Measurements from ENCODE around the gene MBD6. TPM values are rescaled to one million over a fixed set of nuclear protein-coding genes. Genes with fewer than 3 reads are reported as not detected.

MBD6 gene
- total RNA-seq, 5 donors from 2014 or later (not counting 1 experiment from before 2014, with no cell fraction given): 109 to 122 (median 114) TPM

DNA sequence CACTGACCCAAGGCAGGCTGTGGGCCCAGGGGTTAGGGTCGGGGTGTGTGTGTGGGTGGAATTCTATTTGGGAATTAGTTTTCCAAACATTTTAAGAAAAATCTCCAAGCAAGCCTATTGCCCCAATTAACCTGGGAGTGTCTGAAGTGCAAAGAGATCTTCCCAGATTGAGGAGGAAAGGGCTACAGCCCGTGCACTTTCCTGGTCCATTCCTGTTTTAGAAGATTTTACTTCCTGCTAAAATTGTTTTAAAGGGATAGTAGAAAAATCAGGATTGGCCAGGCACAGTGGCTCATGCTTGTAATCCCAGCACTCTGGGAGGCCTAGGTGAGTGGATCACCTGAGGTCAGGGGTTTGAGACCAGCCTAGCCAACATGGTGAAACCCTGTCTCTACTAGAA, 19.1 kb downstream of the MBD6 start:
- no peak for ATAC-seq (replicated peaks in 1 of 4)
- Mint-ChIP-seq H3K4me1 (peaks cover 25 to 34% (median 33%) of the 10 kb centered on the region in 3 donors), H3K36me3 (peaks cover 30% of the 10 kb centered on the region), H3K27me3 (no peaks in the 10 kb centered on the region), H3K4me3 (no peak overlapping the region), H3K27ac (no peak overlapping the region), H3K9me3 (no peaks in the 10 kb centered on the region)
- Histone ChIP-seq H3K27me3 (replicated peaks in 1 of 2; ENCODE audit: control insufficient read depth in 2 of 2, extremely low read depth in 1 of 2, insufficient read depth in 2 of 2, low read length in 1 of 2) (no peaks in the 10 kb centered on the region), H3K4me1 (ENCODE audit: control insufficient read depth in 1 of 2, extremely low read depth in 1 of 2, insufficient read depth in 2 of 2, low read length in 2 of 2) (peaks cover 0 to 18% of the 10 kb centered on the region in 2 experiments), H3K27ac (ENCODE audit: low read length) (no peak overlapping the region), H3K4me3 (ENCODE audit: control insufficient read depth in 1 of 2, extremely low read depth in 1 of 2, low read length in 1 of 2) (no peak overlapping the region), H3K36me3 (ENCODE audit: control insufficient read depth in 2 of 2, extremely low read depth in 1 of 2, insufficient read depth in 1 of 2, low read length in 1 of 2) (peaks cover 2 to 15% of the 10 kb centered on the region in 2 donors), H3K9me3 (no peaks in the 10 kb centered on the region)
- POLR2A ChIA-PET: interaction anchor here in 1 of 2 donors (0.6 kb wide), 1 partner anchor 18 kb away, joined by 9 read pairs; no protein-coding TSS in a partner anchor
- CTCF ChIA-PET: interaction anchor here in 1 of 2 donors (0.7 kb wide), 1 partner anchor 16 kb away, joined by 3 read pairs; no protein-coding TSS in a partner anchor
- 100% methylated on average over 1 of the region's 2 CpGs for WGBS (ENCODE audit: insufficient coverage)
- no peak for DNase-seq

- H3K36me3 Mint-ChIP-seq: peaks cover 18% of the 10 kb centered on the region
- ChIA-PET POLR2A (no interaction called here), CTCF (no interaction called here)
- H3K4me1 Mint-ChIP-seq: peaks cover 35 to 43% (median 39%) of the 10 kb centered on the region in 3 donors
- H3K4me3 Mint-ChIP-seq: no peak overlapping the region
- Histone ChIP-seq H3K36me3 (ENCODE audit: control insufficient read depth in 2 of 2, extremely low read depth in 1 of 2, insufficient read depth in 1 of 2, low read length in 1 of 2) (peaks cover 2 to 11% of the 10 kb centered on the region in 2 donors), H3K27ac (ENCODE audit: low read length) (no peak overlapping the region), H3K9me3 (no peaks in the 10 kb centered on the region), H3K4me1 (ENCODE audit: control insufficient read depth in 1 of 2, extremely low read depth in 1 of 2, insufficient read depth in 2 of 2, low read length in 2 of 2) (peaks cover 6 to 19% of the 10 kb centered on the region in 2 experiments), H3K27me3 (replicated peaks in 1 of 2; ENCODE audit: control insufficient read depth in 2 of 2, extremely low read depth in 1 of 2, insufficient read depth in 2 of 2, low read length in 1 of 2) (no peaks in the 10 kb centered on the region), H3K4me3 (ENCODE audit: control insufficient read depth in 1 of 2, extremely low read depth in 1 of 2, low read length in 1 of 2) (no peak overlapping the region)
- H3K27me3 Mint-ChIP-seq: peaks cover 0 to under 1% of the 10 kb centered on the region in 2 donors
- WGBS (ENCODE audit: insufficient coverage): 71% methylated on average over 2 of the region's 2 CpGs
- DNase-seq (no peak), ATAC-seq (replicated peaks in 1 of 4) (no peak)
- no peaks in the 10 kb centered on the region for H3K9me3 Mint-ChIP-seq
- peak overlapping the region in 1 of 2 donors; percentile 55 for H3K27ac Mint-ChIP-seq
Measured at GRCh38 chr12:57543581-57543980, 21.0 kb downstream of the MBD6 start.

GRCh38 chr12:57545809-57546437, 23.3 kb downstream of the MBD6 start:
- DNase-seq: no peak
- 82% methylated on average over 3 of the region's 15 CpGs for WGBS (ENCODE audit: insufficient coverage)
- ChIA-PET POLR2A (interaction anchor here in 1 of 2 donors (1.2 kb wide), 1 partner anchor 19 kb away, joined by 4 read pairs; no protein-coding TSS in a partner anchor), CTCF (interaction anchor here in 1 of 2 donors (0.7 to 1.3 kb wide), 2 partner anchors 9 to 87 kb away, joined by 4 read pairs; partner anchors contain the start of gene GLI1)
- Histone ChIP-seq H3K4me1 (ENCODE audit: control insufficient read depth in 1 of 2, extremely low read depth in 1 of 2, insufficient read depth in 2 of 2, low read length in 2 of 2) (peaks cover 7 to 32% of the 10 kb centered on the region in 2 experiments), H3K27ac (ENCODE audit: low read length) (peak overlapping the region; percentile 69), H3K9me3 (no peaks in the 10 kb centered on the region), H3K27me3 (replicated peaks in 1 of 2; ENCODE audit: control insufficient read depth in 2 of 2, extremely low read depth in 1 of 2, insufficient read depth in 2 of 2, low read length in 1 of 2) (peaks cover 9 to 20% of the 10 kb centered on the region in 2 experiments), H3K36me3 (ENCODE audit: control insufficient read depth in 2 of 2, extremely low read depth in 1 of 2, insufficient read depth in 1 of 2, low read length in 1 of 2) (peaks cover 2 to 6% of the 10 kb centered on the region in 2 donors), H3K4me3 (ENCODE audit: control insufficient read depth in 1 of 2, extremely low read depth in 1 of 2, low read length in 1 of 2) (peak overlapping the region; percentile 84 to 89)
- Mint-ChIP-seq H3K27me3 (peaks cover 0 to 7% of the 10 kb centered on the region in 2 donors), H3K4me3 (peak overlapping the region; percentile 94 to 97 (median 96)), H3K9me3 (no peaks in the 10 kb centered on the region), H3K4me1 (peaks cover 39 to 52% (median 52%) of the 10 kb centered on the region in 3 donors), H3K27ac (peak overlapping the region; percentile 85 to 96), H3K36me3 (peaks cover 5% of the 10 kb centered on the region)
- no peak for ATAC-seq (replicated peaks in 1 of 4)

GRCh38 chr12:57546438-57547287, 24.0 kb downstream of the MBD6 start, which contains the start of gene DCTN2:
Gene DCTN2 (minus strand): TSS chr12:57547192. CDS start chr12:57547063, 129 bp downstream.
- Histone ChIP-seq H3K9me3 (no peaks in the 10 kb centered on the region), H3K4me3 (ENCODE audit: control insufficient read depth in 1 of 2, extremely low read depth in 1 of 2, low read length in 1 of 2) (peak within 1 kb of the TSS; percentile 84 to 89), H3K27me3 (replicated peaks in 1 of 2; ENCODE audit: control insufficient read depth in 2 of 2, extremely low read depth in 1 of 2, insufficient read depth in 2 of 2, low read length in 1 of 2) (peaks cover 12 to 20% of the 10 kb centered on the region in 2 experiments), H3K4me1 (ENCODE audit: control insufficient read depth in 1 of 2, extremely low read depth in 1 of 2, insufficient read depth in 2 of 2, low read length in 2 of 2) (peaks cover 7 to 32% of the 10 kb centered on the region in 2 experiments), H3K36me3 (ENCODE audit: control insufficient read depth in 2 of 2, extremely low read depth in 1 of 2, insufficient read depth in 1 of 2, low read length in 1 of 2) (peaks cover 0 to 2% of the 10 kb centered on the region in 2 donors), H3K27ac (ENCODE audit: low read length) (peak within 1 kb of the TSS; percentile 69)
- WGBS (ENCODE audit: insufficient coverage): under 1% methylated on average over 51 of the region's 56 CpGs
- Mint-ChIP-seq H3K36me3 (no peaks in the 10 kb centered on the region), H3K4me3 (peak within 1 kb of the TSS; percentile 94 to 97 (median 96)), H3K27me3 (peaks cover 0 to 7% of the 10 kb centered on the region in 2 donors), H3K27ac (peak within 1 kb of the TSS; percentile 85 to 96), H3K9me3 (no peaks in the 10 kb centered on the region), H3K4me1 (peaks cover 41 to 52% (median 49%) of the 10 kb centered on the region in 3 donors)
- CTCF ChIA-PET: interaction anchor here in 1 of 2 donors (0.6 to 1.3 kb wide), 4 partner anchors 9 to 1717 kb away, joined by 3 to 4 read pairs (median 4); partner anchors contain the start of genes DNAJC14 and GLI1
- ATAC-seq (replicated peaks in 1 of 4): peak; percentile 94 to 98 (median 96)
- POLR2A ChIA-PET: interaction anchor here (0.5 to 1.2 kb wide), 3 partner anchors 11 to 26 kb away, joined by 4 read pairs; no protein-coding TSS in a partner anchor
- DNase-seq: peak in 34 of 35 experiments; percentile 82 to 95 (median 88)

DNA sequence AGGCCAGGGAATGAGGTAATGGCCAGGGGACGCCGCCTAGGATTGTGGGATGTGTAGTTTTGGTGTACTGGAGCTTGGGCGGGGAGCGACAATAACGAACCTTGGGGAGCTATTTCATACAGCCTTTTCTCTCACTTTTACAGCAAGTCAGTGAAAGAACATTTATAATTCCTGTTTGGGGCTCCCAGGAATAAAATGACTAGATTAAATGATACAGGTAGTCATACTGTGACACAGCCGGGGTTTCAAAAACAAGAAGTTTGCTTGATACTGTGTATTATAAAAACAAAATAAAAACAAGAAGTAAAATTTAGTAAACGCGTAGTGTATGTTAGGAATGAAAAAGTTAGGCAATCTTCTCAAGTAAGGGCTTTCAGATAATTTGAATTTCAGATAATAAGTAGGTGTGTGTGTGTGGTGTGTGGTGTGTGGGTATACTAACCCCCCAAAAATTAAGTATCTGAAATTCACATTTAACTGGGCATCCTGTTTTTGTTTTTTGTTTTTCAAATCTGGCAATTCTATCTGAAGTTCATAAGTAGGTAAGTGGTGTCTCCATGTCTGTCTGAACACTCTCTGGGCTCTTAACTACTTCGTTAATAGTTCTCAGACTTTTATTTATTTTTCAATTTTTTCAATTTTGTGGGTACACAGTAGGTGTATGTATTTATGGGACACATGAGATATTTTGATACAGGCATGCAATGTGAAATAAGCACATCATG, 24.8 kb downstream of the MBD6 start:
- ChIA-PET POLR2A (interaction anchor here (0.5 to 0.6 kb wide), 2 partner anchors 10 to 26 kb away, joined by 4 read pairs; no protein-coding TSS in a partner anchor), CTCF (interaction anchor here (0.6 to 0.9 kb wide), 3 partner anchors 37 to 1718 kb away, joined by 3 to 4 read pairs (median 3); partner anchors contain the start of gene DNAJC14 (in 1 of the 2))
- peak overlapping the region; percentile 94 to 97 (median 96) for H3K4me3 Mint-ChIP-seq
- peak overlapping the region; percentile 69 for H3K27ac ChIP-seq (ENCODE audit: low read length)
- peaks cover 41 to 52% (median 49%) of the 10 kb centered on the region in 3 donors for H3K4me1 Mint-ChIP-seq
- H3K36me3 Mint-ChIP-seq: no peaks in the 10 kb centered on the region
- peaks cover 13 to 20% of the 10 kb centered on the region in 2 experiments for H3K27me3 ChIP-seq (replicated peaks in 1 of 2; ENCODE audit: control insufficient read depth in 2 of 2, extremely low read depth in 1 of 2, insufficient read depth in 2 of 2, low read length in 1 of 2)
- peak overlapping the region; percentile 85 to 96 for H3K27ac Mint-ChIP-seq
- no peaks in the 10 kb centered on the region for H3K9me3 Mint-ChIP-seq
- H3K27me3 Mint-ChIP-seq: peaks cover 0 to 7% of the 10 kb centered on the region in 2 donors
- H3K4me1 ChIP-seq (ENCODE audit: control insufficient read depth in 1 of 2, extremely low read depth in 1 of 2, insufficient read depth in 2 of 2, low read length in 2 of 2): peaks cover 7 to 32% of the 10 kb centered on the region in 2 experiments
- no peaks in the 10 kb centered on the region for H3K9me3 ChIP-seq
- H3K36me3 ChIP-seq (ENCODE audit: control insufficient read depth in 2 of 2, extremely low read depth in 1 of 2, insufficient read depth in 1 of 2, low read length in 1 of 2): no peaks in the 10 kb centered on the region
- DNase-seq (peak in 1 of 35 experiments; percentile 73), ATAC-seq (replicated peaks in 1 of 4) (no peak)
- WGBS (ENCODE audit: insufficient coverage): no CpG with 5 or more reads among the region's 9 CpGs
- peak overlapping the region; percentile 84 to 89 for H3K4me3 ChIP-seq (ENCODE audit: control insufficient read depth in 1 of 2, extremely low read depth in 1 of 2, low read length in 1 of 2)
